Measurements from ENCODE around the gene TNNC1. TPM values are rescaled to one million over a fixed set of nuclear protein-coding genes. Genes with fewer than 3 reads are reported as not detected.

Gene TNNC1
- total and polyA plus RNA-seq, 10 of the 15 experiments (the other 5 are each of a cell fraction or from before 2014, with no cell fraction given), result 0.13 to 1.3 (median 0.53) TPM; not detected in 2

DNA sequence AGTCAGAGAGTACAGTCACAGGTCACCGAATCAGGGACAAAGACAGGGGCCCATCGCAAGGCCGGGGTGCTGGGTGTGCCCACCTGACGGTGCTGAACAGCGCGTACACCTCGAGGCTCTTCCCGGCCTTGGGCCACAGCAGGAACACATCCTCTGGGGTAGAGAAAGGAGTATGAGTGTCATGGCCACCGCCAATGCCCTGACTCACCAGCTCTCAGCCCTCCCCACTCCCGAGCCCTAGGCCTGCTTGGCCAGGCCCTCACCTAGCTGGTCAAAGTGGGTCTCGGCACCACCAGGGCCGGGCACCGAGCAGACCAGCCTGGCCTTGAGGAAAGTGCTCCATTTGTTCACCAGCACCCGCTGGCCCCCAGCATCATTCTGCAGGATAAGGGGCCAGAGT lies 13.2 kb downstream of the TNNC1 start:
- ATAC-seq (no peak), FAIRE-seq (no peak), DNase-seq (ENCODE audit: low read depth, low spot score) (no peak)
- Histone ChIP-seq H4K20me1 (ENCODE audit: control insufficient read depth, insufficient read depth) (no peaks in the 10 kb centered on the region), H3K79me2 (ENCODE audit: control insufficient read depth, insufficient read depth, low read length) (no peaks in the 10 kb centered on the region), H3K36me3 (ENCODE audit: control insufficient read depth in 2 of 2, insufficient read depth in 2 of 2, low read length in 1 of 2) (no peaks in the 10 kb centered on the region), H3K4me1 (ENCODE audit: control insufficient read depth, insufficient read depth, low read length) (no peaks in the 10 kb centered on the region), H3K4me2 (ENCODE audit: control insufficient read depth, insufficient read depth) (no peak overlapping the region), H3K4me3 (no peak overlapping the region), H3K9ac (ENCODE audit: control insufficient read depth, insufficient read depth, low read length) (no peak overlapping the region), H3K27ac (ENCODE audit: control insufficient read depth, insufficient read depth) (no peak overlapping the region), H2AFZ (ENCODE audit: control insufficient read depth, low read depth, low read length) (no peak overlapping the region), H3K27me3 (replicated peaks in 1 of 2; ENCODE audit: control insufficient read depth in 2 of 2, insufficient read depth in 2 of 2, low read length in 1 of 2) (no peaks in the 10 kb centered on the region), H3K9me3 (replicated peaks; ENCODE audit: control insufficient read depth, insufficient read depth, low read length) (no peaks in the 10 kb centered on the region)
- SMC1A ChIA-PET (ENCODE audit: uncharacterized antibody, unreplicated experiment), result no interaction called here
- RAD21 ChIA-PET (ENCODE audit: unreplicated experiment), result no interaction called here
- CTCF ChIA-PET, result interaction anchor here (1.2 to 1.4 kb wide), 2 partner anchors 13 to 29 kb away, joined by 3 to 6 read pairs; no protein-coding TSS in a partner anchor
- in situ Hi-C loops (cut with MboI), result no loop called here
- POLR2A ChIA-PET, result no interaction called here
- intact Hi-C loops (cut with micrococcal nuclease; ENCODE audit: unreplicated experiment), result no loop called here
- BruUV-seq (replicated peaks), result no TSS peak
- WGBS (ENCODE audit: insufficient coverage, insufficient replicate concordance, low lambda C conversion rate, missing lambda C conversion rate), result 52% methylated on average over 14 of the region's 14 CpGs
- TF ChIP-seq JUND (IDR thresholded peaks at IDR 0.05; ENCODE audit: low read depth, low read length) (no peak), TAF1 (IDR thresholded peaks at IDR 0.05; ENCODE audit: borderline replicate concordance, low read depth, low read length) (no peak), CHD4 (IDR thresholded peaks at IDR 0.05) (no peak), POLR2A (IDR thresholded peaks at IDR 0.05; ENCODE audit: low read depth, low read length) (no peak), PML (IDR thresholded peaks at IDR 0.05; ENCODE audit: low read length) (no peak), MXI1 (IDR thresholded peaks at IDR 0.05; ENCODE audit: low read depth, low read length) (no peak), RUNX3 (IDR thresholded peaks at IDR 0.05; ENCODE audit: low read length) (no peak), SMC3 (IDR thresholded peaks at IDR 0.05; ENCODE audit: borderline replicate concordance, low read length) (no peak), ZNF274 (IDR thresholded peaks at IDR 0.05; ENCODE audit: insufficient read depth, insufficient read length) (no peak), NR2C1 (IDR thresholded peaks at IDR 0.05) (no peak)
- TF ChIP-seq, protein P1, sequence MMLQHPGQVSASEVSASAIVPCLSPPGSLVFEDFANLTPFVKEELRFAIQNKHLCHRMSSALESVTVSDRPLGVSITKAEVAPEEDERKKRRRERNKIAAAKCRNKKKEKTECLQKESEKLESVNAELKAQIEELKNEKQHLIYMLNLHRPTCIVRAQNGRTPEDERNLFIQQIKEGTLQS (IDR thresholded peaks at IDR 0.05; ENCODE audit: borderline replicate concordance, extremely low read depth, low read depth, low read length), result no peak
- TF ChIP-seq, protein P2, sequence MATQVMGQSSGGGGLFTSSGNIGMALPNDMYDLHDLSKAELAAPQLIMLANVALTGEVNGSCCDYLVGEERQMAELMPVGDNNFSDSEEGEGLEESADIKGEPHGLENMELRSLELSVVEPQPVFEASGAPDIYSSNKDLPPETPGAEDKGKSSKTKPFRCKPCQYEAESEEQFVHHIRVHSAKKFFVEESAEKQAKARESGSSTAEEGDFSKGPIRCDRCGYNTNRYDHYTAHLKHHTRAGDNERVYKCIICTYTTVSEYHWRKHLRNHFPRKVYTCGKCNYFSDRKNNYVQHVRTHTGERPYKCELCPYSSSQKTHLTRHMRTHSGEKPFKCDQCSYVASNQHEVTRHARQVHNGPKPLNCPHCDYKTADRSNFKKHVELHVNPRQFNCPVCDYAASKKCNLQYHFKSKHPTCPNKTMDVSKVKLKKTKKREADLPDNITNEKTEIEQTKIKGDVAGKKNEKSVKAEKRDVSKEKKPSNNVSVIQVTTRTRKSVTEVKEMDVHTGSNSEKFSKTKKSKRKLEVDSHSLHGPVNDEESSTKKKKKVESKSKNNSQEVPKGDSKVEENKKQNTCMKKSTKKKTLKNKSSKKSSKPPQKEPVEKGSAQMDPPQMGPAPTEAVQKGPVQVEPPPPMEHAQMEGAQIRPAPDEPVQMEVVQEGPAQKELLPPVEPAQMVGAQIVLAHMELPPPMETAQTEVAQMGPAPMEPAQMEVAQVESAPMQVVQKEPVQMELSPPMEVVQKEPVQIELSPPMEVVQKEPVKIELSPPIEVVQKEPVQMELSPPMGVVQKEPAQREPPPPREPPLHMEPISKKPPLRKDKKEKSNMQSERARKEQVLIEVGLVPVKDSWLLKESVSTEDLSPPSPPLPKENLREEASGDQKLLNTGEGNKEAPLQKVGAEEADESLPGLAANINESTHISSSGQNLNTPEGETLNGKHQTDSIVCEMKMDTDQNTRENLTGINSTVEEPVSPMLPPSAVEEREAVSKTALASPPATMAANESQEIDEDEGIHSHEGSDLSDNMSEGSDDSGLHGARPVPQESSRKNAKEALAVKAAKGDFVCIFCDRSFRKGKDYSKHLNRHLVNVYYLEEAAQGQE (IDR thresholded peaks at IDR 0.05; ENCODE audit: low read depth, low read length), result no peak
- TF ChIP-seq, protein P3, sequence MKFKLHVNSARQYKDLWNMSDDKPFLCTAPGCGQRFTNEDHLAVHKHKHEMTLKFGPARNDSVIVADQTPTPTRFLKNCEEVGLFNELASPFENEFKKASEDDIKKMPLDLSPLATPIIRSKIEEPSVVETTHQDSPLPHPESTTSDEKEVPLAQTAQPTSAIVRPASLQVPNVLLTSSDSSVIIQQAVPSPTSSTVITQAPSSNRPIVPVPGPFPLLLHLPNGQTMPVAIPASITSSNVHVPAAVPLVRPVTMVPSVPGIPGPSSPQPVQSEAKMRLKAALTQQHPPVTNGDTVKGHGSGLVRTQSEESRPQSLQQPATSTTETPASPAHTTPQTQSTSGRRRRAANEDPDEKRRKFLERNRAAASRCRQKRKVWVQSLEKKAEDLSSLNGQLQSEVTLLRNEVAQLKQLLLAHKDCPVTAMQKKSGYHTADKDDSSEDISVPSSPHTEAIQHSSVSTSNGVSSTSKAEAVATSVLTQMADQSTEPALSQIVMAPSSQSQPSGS (IDR thresholded peaks at IDR 0.05; ENCODE audit: low read length), result no peak
- TF ChIP-seq, protein P4, sequence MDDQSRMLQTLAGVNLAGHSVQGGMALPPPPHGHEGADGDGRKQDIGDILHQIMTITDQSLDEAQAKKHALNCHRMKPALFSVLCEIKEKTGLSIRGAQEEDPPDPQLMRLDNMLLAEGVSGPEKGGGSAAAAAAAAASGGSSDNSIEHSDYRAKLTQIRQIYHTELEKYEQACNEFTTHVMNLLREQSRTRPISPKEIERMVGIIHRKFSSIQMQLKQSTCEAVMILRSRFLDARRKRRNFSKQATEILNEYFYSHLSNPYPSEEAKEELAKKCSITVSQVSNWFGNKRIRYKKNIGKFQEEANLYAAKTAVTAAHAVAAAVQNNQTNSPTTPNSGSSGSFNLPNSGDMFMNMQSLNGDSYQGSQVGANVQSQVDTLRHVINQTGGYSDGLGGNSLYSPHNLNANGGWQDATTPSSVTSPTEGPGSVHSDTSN (IDR thresholded peaks at IDR 0.05; ENCODE audit: insufficient replicate concordance, low read depth, low read length), result no peak
